ENCODE data around the gene DLGAP1.

DLGAP1 gene

DNA sequence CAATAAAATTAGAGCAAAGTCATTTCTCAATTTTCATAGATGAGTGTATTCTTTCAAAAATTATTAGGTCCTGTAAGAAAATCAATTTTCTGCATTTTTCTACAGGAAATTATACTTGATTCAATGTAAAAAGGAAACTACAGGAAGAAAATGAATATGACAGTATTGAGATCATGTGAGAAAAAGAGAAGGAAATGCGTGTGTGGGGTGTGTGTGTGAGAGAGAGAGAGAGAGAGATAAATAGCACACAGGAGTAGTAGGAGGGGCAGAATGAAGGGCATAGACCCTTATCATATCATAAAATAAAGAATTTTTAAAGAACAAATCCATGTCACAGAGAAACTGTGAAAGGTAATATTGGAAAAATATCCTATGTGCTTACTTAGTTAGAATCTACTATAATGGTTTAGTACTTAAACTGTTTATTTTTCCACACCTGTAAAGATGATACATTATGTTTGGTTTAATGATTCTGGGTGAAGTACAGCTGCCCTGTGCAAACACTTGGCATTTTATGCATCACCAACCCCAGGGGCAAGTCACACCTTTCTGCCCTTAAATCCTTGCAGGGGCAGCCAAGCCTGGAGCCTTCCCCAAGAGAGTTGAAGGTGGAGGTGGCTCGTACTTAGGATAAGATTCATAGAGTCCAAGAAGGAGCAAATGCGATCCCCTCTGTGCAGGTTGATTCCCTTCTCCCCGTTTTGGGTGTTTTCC is 728.7 kb downstream of the DLGAP1 start:
- H3K4me1 ChIP-seq: no peaks in the 10 kb centered on the region
- H3K4me3 ChIP-seq (ENCODE audit: low read depth, low read length): no peak overlapping the region
- TF ChIP-seq, protein P1, sequence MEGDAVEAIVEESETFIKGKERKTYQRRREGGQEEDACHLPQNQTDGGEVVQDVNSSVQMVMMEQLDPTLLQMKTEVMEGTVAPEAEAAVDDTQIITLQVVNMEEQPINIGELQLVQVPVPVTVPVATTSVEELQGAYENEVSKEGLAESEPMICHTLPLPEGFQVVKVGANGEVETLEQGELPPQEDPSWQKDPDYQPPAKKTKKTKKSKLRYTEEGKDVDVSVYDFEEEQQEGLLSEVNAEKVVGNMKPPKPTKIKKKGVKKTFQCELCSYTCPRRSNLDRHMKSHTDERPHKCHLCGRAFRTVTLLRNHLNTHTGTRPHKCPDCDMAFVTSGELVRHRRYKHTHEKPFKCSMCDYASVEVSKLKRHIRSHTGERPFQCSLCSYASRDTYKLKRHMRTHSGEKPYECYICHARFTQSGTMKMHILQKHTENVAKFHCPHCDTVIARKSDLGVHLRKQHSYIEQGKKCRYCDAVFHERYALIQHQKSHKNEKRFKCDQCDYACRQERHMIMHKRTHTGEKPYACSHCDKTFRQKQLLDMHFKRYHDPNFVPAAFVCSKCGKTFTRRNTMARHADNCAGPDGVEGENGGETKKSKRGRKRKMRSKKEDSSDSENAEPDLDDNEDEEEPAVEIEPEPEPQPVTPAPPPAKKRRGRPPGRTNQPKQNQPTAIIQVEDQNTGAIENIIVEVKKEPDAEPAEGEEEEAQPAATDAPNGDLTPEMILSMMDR (IDR thresholded peaks at IDR 0.05; ENCODE audit: low read depth, low read length): no peak
- no peaks in the 10 kb centered on the region for H3K27me3 ChIP-seq
- no peak for DNase-seq
- no peaks in the 10 kb centered on the region for H3K36me3 ChIP-seq
- no peaks in the 10 kb centered on the region for H3K9me3 ChIP-seq

DNA sequence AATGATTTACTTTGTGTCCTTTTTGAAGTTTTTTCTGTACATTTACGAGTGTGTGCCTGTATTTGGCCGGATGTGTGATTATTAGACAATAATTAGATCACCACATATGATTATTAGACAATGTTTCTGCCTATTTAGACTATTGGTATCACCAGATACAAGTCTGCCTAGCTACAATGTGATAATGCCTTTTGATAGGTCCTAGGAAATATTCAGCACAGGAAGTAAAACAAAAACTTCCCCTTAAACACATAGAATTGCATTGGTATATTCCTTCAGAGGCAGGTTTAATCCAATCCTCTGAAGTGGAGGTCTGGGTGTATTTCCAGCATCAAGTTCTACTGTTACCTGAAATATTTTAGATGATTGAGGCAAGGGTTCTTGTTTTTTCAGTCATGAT is 730.0 kb downstream of the DLGAP1 start:
- TF ChIP-seq, protein P1 (IDR thresholded peaks at IDR 0.05; ENCODE audit: low read depth, low read length): no peak
- Histone ChIP-seq H3K27me3 (no peaks in the 10 kb centered on the region), H3K4me1 (no peaks in the 10 kb centered on the region), H3K4me3 (ENCODE audit: low read depth, low read length) (no peak overlapping the region), H3K9me3 (no peaks in the 10 kb centered on the region), H3K36me3 (no peaks in the 10 kb centered on the region)
- no peak for DNase-seq

DNA sequence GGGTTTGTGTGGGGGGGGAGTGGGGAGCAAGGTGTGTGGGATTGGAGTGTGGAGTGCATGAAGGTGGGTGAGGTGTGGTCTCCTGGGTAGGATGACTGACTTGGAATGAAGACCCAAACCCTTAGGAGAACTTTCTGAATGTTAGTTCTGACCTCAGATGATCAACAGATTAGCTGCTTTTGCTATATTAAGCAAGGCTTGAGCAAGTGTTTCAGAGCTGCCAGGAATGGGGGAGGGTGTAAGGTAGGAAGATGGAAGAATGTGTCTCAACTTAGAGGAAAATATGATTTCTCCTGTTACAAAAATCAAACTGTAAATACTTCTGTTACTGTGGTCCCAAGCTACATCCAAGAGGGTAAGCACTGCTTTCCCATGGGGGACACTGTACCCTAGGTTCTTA is 731.6 kb downstream of the DLGAP1 start:
- H3K4me3 ChIP-seq (ENCODE audit: low read depth, low read length): no peak overlapping the region
- no peaks in the 10 kb centered on the region for H3K9me3 ChIP-seq
- H3K36me3 ChIP-seq: no peaks in the 10 kb centered on the region
- DNase-seq: no peak
- H3K27me3 ChIP-seq: no peaks in the 10 kb centered on the region
- TF ChIP-seq, protein P1 (IDR thresholded peaks at IDR 0.05; ENCODE audit: low read depth, low read length): no peak
- no peaks in the 10 kb centered on the region for H3K4me1 ChIP-seq

DNA sequence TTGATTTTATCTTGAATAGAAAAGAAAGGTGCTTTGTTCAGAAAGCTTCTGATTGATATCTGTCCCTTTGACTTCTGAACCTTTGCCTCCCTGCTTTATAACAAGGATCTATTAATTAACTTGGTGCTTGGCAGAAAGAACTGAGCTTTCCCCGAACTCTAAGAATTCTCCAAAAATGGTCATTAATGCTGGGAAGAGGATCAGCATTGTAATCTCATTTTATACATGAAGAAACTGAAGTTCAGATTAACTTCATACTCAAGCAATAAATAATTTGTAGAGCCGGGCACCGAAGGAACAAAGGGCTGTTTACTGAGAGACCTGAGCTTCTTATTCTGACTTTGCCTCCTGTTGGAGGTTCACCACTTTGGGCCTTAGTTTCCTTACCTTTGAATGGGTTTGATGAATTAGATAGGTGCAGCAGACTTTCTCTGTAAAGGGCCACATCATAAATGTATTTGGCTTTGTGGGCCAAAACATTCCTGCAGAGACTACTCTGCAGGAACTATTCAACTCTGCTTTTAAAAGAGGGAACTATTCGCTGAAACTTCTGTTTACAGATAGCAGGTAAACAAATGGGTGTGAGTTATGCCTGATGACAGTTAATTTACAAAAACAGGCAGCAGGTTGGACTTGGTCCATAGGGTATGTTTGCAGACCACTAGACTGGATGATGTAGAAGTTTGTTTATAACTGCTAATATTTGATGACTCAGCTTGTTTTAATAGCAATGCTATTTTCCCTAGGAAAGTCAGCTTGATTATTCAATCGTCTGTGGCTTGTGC is 732.3 kb downstream of the DLGAP1 start:
- TF ChIP-seq, protein P1 (IDR thresholded peaks at IDR 0.05; ENCODE audit: low read depth, low read length): no peak
- no peak for DNase-seq
- H3K4me1 ChIP-seq: no peaks in the 10 kb centered on the region
- H3K27me3 ChIP-seq: no peaks in the 10 kb centered on the region
- H3K9me3 ChIP-seq: no peaks in the 10 kb centered on the region
- H3K4me3 ChIP-seq (ENCODE audit: low read depth, low read length): no peak overlapping the region
- no peaks in the 10 kb centered on the region for H3K36me3 ChIP-seq

DNA sequence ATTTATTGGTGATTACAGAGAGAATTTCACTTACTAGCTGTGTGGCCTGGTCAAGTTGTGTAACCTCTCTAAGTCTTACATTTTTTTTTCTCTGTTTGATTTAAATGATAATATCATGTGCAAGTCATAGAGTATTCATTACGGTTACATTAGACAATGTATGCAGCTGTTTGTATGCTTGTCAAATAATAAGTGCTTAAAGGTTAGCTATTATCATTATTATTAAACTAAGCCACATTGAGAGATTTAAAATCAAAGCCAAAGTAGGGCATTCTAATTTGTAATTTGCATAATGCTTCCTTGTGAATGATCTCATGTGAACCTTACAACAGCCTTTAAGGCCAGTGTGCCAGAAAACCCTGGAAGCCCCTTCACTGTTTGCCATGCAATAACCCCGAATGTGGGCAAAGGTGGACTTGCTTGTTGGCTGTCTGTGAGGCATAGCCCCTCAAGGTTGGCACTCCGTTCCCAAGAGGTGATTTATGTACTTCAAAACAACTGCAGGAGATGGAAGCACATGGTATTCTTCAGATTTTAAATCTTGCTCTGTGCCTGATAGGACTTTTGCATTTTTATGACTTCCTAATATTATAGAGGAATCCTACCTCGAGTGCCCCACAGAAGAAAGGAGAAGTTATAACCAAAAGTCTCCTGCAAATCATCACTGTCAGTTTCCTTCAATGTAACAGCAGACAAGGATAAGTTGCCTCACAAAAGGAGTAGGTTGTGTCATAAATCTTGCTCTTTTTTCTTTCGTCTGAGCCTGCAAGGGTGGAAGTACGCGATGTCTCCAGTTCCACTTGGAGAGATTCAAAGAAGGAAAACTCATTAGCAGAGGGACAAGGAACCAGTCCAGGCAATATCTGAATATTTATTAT is 733.1 kb downstream of the DLGAP1 start:
- TF ChIP-seq, protein P1 (IDR thresholded peaks at IDR 0.05; ENCODE audit: low read depth, low read length): no peak
- DNase-seq: no peak
- H3K27me3 ChIP-seq: no peaks in the 10 kb centered on the region
- H3K9me3 ChIP-seq: no peaks in the 10 kb centered on the region
- H3K4me1 ChIP-seq: no peaks in the 10 kb centered on the region
- no peaks in the 10 kb centered on the region for H3K36me3 ChIP-seq
- no peak overlapping the region for H3K4me3 ChIP-seq (ENCODE audit: low read depth, low read length)
